Astrocyte of the spinal cord (primary cell): ENCODE data around the gene FXYD6.

Experiments
- DNase-seq: peaks from one replicate; pipeline ENCODE4 v3.0.0; 2011; ENCODE audit warnings: low read depth, low spot score
- H3K4me3 ChIP-seq: 2 replicates; pipeline ENCODE4 v1.5.1; 2011; ENCODE audit warnings: low read depth, mild to moderate bottlenecking, low read length, moderate library complexity
- CTCF ChIP-seq: IDR thresholded peaks from 2 replicates; pipeline ENCODE4 v1.5.1; 2012; ENCODE audit warnings: low read depth, mild to moderate bottlenecking, low read length, inconsistent platforms
- in situ Hi-C: cut with HindIII; loops from 2 replicates; pipeline ENCODE4 v1.10.0; 2017; ENCODE audit warnings: low sequenced_read_pairs

The FXYD6 gene

GRCh38 chr11:117916956-117917355, 40.5 kb upstream of the FXYD6 start:
- no peak for TF ChIP-seq CTCF
- no peak for DNase-seq
- H3K4me3 ChIP-seq: no peak overlapping the region
- in situ Hi-C loops: no loop called here

GRCh38 chr11:117915672-117916235, 39.3 kb upstream of the FXYD6 start:
- in situ Hi-C loops: no loop called here

GRCh38 chr11:117914991-117915618, 38.6 kb upstream of the FXYD6 start:
- H3K4me3 ChIP-seq: no peak overlapping the region
- TF ChIP-seq CTCF: no peak
- in situ Hi-C loops: no loop called here
- DNase-seq: no peak

More at GRCh38 chr11:117915672-117916235, 39.3 kb upstream of the FXYD6 start:
- H3K4me3 ChIP-seq: no peak overlapping the region
- DNase-seq: no peak
- TF ChIP-seq CTCF: no peak

GRCh38 chr11:117914398-117914761, 37.9 kb upstream of the FXYD6 start:
- in situ Hi-C loops: no loop called here
- no peak for TF ChIP-seq CTCF
- no peak for DNase-seq
- H3K4me3 ChIP-seq: no peak overlapping the region

- in situ Hi-C loops: no loop called here
- no peak for DNase-seq
- no peak overlapping the region for H3K4me3 ChIP-seq
- no peak for TF ChIP-seq CTCF
Observed at GRCh38 chr11:117913736-117914397, 37.4 kb upstream of the FXYD6 start.

- no peak overlapping the region for H3K4me3 ChIP-seq
- no peak for TF ChIP-seq CTCF
- no peak for DNase-seq
Observed at GRCh38 chr11:117912497-117912896, 36.0 kb upstream of the FXYD6 start.

More at GRCh38 chr11:117912497-117912896, 36.0 kb upstream of the FXYD6 start:
- in situ Hi-C loops: no loop called here
